Endothelial cell of umbilical vein (primary cell): ENCODE results near the gene TMEM185A. TPM values are rescaled to one million over a fixed set of nuclear protein-coding genes. Genes with fewer than 3 reads are reported as not detected.
A peak's percentile ranks its signal among the peaks of the same experiment; 100 is the strongest.

Source experiments
- BruUV-seq: library from RNA; stranded (reverse); fragments of 400-500 nt; replicated peaks from 2 replicates; lab custom pipeline; 2021; lab: Mats Ljungman, UMichigan
- CTCF ChIA-PET: fragments of 300-600, 350-600 bp; sonication (Branson Sonifier 250); formaldehyde crosslinking; loops from one replicate; lab custom pipeline; 2021; ENCODE audit warnings: antibody characterized with exemption, inconsistent platforms; lab: Charles Lee
- POLR2A ChIA-PET: fragments of 300-600, 350-600 bp; sonication (Branson Sonifier 250); formaldehyde crosslinking; loops from one replicate; lab custom pipeline; 2021; ENCODE audit warnings: antibody characterized with exemption, inconsistent platforms; lab: Charles Lee
- DNase-seq: peaks from one replicate; pipeline ENCODE4 v3.0.0-alpha.2; 2011; ENCODE audit warnings: low read depth, low spot score
- FAIRE-seq: peaks from 2 replicates; lab custom pipeline; 2011; peaks lifted over from hg19 to GRCh38; lab: Jason Lieb, UNC
- H2AFZ ChIP-seq: 2 replicates; pipeline ENCODE4 v1.6.0; 2012; ENCODE audit warnings: low read depth, low read length, control low read depth, inconsistent platforms
- H3K27ac ChIP-seq: 2 replicates; pipeline ENCODE4 v1.5.1; 2011; ENCODE audit warnings: low read depth, mild to moderate bottlenecking, control low read depth, low read length, moderate library complexity; ENCODE audit not compliant: insufficient read depth
- H3K27me3 ChIP-seq, 2 experiments: 2 replicates each; pipeline versions ENCODE4 v1.6.0 to v1.6.1; 2011; ENCODE audit warnings: low read length in 2 of 2, mixed read lengths in 1 of 2; ENCODE audit not compliant: control insufficient read depth in 2 of 2, insufficient read depth in 2 of 2
- H3K36me3 ChIP-seq, 2 experiments: 2 replicates in 1 of 2; 3 replicates in 1 of 2; pipeline ENCODE4 v1.5.1; 2011; ENCODE audit warnings: low read length in 2 of 2, mild to moderate bottlenecking in 1 of 2, moderate library complexity in 1 of 2; ENCODE audit not compliant: control insufficient read depth in 2 of 2, insufficient read depth in 2 of 2; ENCODE audit errors: extremely low read depth in 1 of 2
- H3K4me1 ChIP-seq: 3 replicates; pipeline ENCODE4 v1.5.1; 2011; ENCODE audit warnings: mild to moderate bottlenecking, low read length; ENCODE audit not compliant: control insufficient read depth, insufficient read depth; ENCODE audit errors: extremely low read depth
- H3K4me2 ChIP-seq: 2 replicates; pipeline ENCODE4 v1.6.1; 2011; ENCODE audit warnings: low read length, control low read depth, mixed read lengths; ENCODE audit not compliant: insufficient read depth
- H3K4me3 ChIP-seq, 3 experiments: fragments of 200-600 bp in 1 of 3; sonication (generic), shearing (Covaris generic) in 1 of 3; replicated peaks in 1 of 3; 2 replicates each; pipeline ENCODE4 v1.5.1; 2011 to 2016; ENCODE audit warnings: control low read depth in 3 of 3, low read length in 3 of 3, mild to moderate bottlenecking in 2 of 3, inconsistent platforms in 1 of 3, low read depth in 1 of 3, moderate library complexity in 1 of 3; ENCODE audit not compliant: insufficient read depth in 1 of 3
- H3K79me2 ChIP-seq: 2 replicates; pipeline ENCODE4 v1.6.0; 2012; ENCODE audit warnings: low read length, inconsistent platforms; ENCODE audit not compliant: control insufficient read depth, insufficient read depth
- H3K9ac ChIP-seq: replicated peaks from 2 replicates; pipeline ENCODE3; 2011; ENCODE audit warnings: low read length, control low read depth; ENCODE audit not compliant: insufficient read depth; ENCODE audit errors: extremely low read depth
- H3K9me1 ChIP-seq: replicated peaks from 3 replicates; pipeline ENCODE4 v1.6.0; 2011; ENCODE audit warnings: mild to moderate bottlenecking, low read length; ENCODE audit not compliant: control insufficient read depth, insufficient read depth; ENCODE audit errors: extremely low read depth
- H3K9me3 ChIP-seq: replicated peaks from 2 replicates; pipeline ENCODE4 v1.5.1; 2012; ENCODE audit warnings: low read length, inconsistent platforms; ENCODE audit not compliant: control insufficient read depth, insufficient read depth
- H4K20me1 ChIP-seq: replicated peaks from 2 replicates; pipeline ENCODE3; 2011; ENCODE audit warnings: mild to moderate bottlenecking, low read length; ENCODE audit not compliant: control insufficient read depth, insufficient read depth; ENCODE audit errors: extremely low read depth
- CTCF ChIP-seq, 2 donors: IDR thresholded peaks; 1 replicate in 1 of 2; 2 replicates in 1 of 2; pipeline ENCODE4 v1.5.1; 2011; ENCODE audit warnings: low read length in 2 of 2, mild to moderate bottlenecking in 2 of 2, moderate library complexity in 2 of 2, control low read depth in 1 of 2, inconsistent platforms in 1 of 2, low read depth in 1 of 2; ENCODE audit not compliant: insufficient read depth in 1 of 2; ENCODE audit errors: extremely low read depth in 1 of 2
- EZH2 ChIP-seq: IDR thresholded peaks from 2 replicates; pipeline ENCODE4 v1.6.1; 2012; ENCODE audit warnings: borderline replicate concordance, low read depth, mild to moderate bottlenecking, moderate library complexity, low read length, inconsistent platforms; ENCODE audit not compliant: severe bottlenecking
- FOS ChIP-seq: IDR thresholded peaks from 2 replicates; pipeline ENCODE4 v1.6.1; 2011; ENCODE audit warnings: mild to moderate bottlenecking, low read length, moderate library complexity, borderline replicate concordance; ENCODE audit not compliant: insufficient read depth
- GATA2 ChIP-seq: IDR thresholded peaks from 2 replicates; pipeline ENCODE4 v1.7.0; 2011; ENCODE audit warnings: low read depth, mild to moderate bottlenecking, moderate library complexity, mixed read lengths, low read length; ENCODE audit not compliant: insufficient read length, insufficient read depth
- JUN ChIP-seq: IDR thresholded peaks from 2 replicates; pipeline ENCODE4 v1.6.1; 2011; ENCODE audit warnings: borderline replicate concordance, low read depth; ENCODE audit not compliant: insufficient read length, insufficient read depth
- MAX ChIP-seq: IDR thresholded peaks from 2 replicates; pipeline ENCODE4 v1.6.1; 2011; ENCODE audit not compliant: insufficient read depth, insufficient read length
- MYC ChIP-seq: IDR thresholded peaks from one replicate; pipeline ENCODE4 v1.6.1; 2011; ENCODE audit warnings: mild to moderate bottlenecking, low read depth, low read length
- POLR2A ChIP-seq: IDR thresholded peaks from 2 replicates; pipeline ENCODE4 v1.6.1; 2012; ENCODE audit warnings: low read depth, mild to moderate bottlenecking, control low read depth, low read length
- POLR2AphosphoS5 ChIP-seq: IDR thresholded peaks from 2 replicates; pipeline ENCODE4 v1.6.1; 2012; ENCODE audit warnings: low read depth, mild to moderate bottlenecking, control low read depth, low read length, moderate library complexity; ENCODE audit not compliant: insufficient read depth
- dilution Hi-C: fragments of 300-500 bp; cut with MboI; formaldehyde crosslinking; loops from one replicate; pipeline ENCODE4 v1.15.0; 2019; ENCODE audit warnings: low sequenced_read_pairs; ENCODE audit not compliant: extremely low pct_ligation_motif_present
- intact Hi-C: fragments of 100-400 bp; cut with micrococcal nuclease; formaldehyde crosslinking; loops from one replicate; pipeline ENCODE4 v1.10.0; 2022
- polyA plus RNA-seq, 4 experiments: library from polyadenylated mRNA; depleted of rRNA in 3 of 4; stranded (reverse) in 3 of 4; unstranded in 1 of 4; fragments of >200 nt; gene quantifications; 2 replicates each; pipeline versions ENCODE4 v1.2.1 to v1.2.3, GENCODE V29; 2011 to 2012; ENCODE audit warnings: missing spikeins in 1 of 4
- total RNA-seq: library from RNA; stranded (reverse); gene quantifications from 2 replicates; pipeline ENCODE4 v1.2.3, GENCODE V29; 2021

Gene TMEM185A
- total and polyA plus RNA-seq, 2 donors (not counting 3 experiments of a cell fraction or from before 2014, with no cell fraction given), result 16.9 to 29.7 TPM

GRCh38 chrX:149630681-149631233, 835 bp downstream of the TMEM185A start:
- H3K36me3 ChIP-seq, result no peaks in the 10 kb centered on the region
- H2AFZ ChIP-seq, result peak overlapping the region; percentile 14
- peaks cover 7% of the 10 kb centered on the region for H3K79me2 ChIP-seq
- H3K27ac ChIP-seq, result no peak overlapping the region
- H3K9me1 ChIP-seq, result no peaks in the 10 kb centered on the region
- H3K4me3 ChIP-seq, result peak overlapping the region; percentile 13 to 78 (median 61)
- peak overlapping the region; percentile 85 for H3K4me2 ChIP-seq
- no peaks in the 10 kb centered on the region for H4K20me1 ChIP-seq
- FAIRE-seq (peak; percentile 79), DNase-seq (peak; percentile 58)
- TF ChIP-seq MAX (no peak), CTCF (IDR thresholded peaks at IDR 0.05; ENCODE audit: extremely low read depth in 1 of 2, insufficient read depth in 1 of 2, low read depth in 1 of 2, low read length in 2 of 2) (peak in 1 of 2 donors; percentile 7)
- no peaks in the 10 kb centered on the region for H3K4me1 ChIP-seq
- POLR2A ChIA-PET, result no interaction called here
- dilution Hi-C loops (no loop called here), intact Hi-C loops (no loop called here)
- H3K9ac ChIP-seq, result peak overlapping the region; percentile 45
- no peaks in the 10 kb centered on the region for H3K9me3 ChIP-seq
- TSS peak; percentile 14 for BruUV-seq
- CTCF ChIA-PET, result interaction anchor here (0.6 kb wide), 1 partner anchor 118 kb away, joined by 3 read pairs; no protein-coding TSS in a partner anchor
- peaks cover 6 to 7% of the 10 kb centered on the region in 2 experiments for H3K27me3 ChIP-seq

GRCh38 chrX:149629730-149630387, 1.7 kb downstream of the TMEM185A start:
- no peak for FAIRE-seq
- H3K9ac ChIP-seq, result no peak overlapping the region

More at GRCh38 chrX:149629730-149630387, 1.7 kb downstream of the TMEM185A start:
- DNase-seq, result no peak
- Histone ChIP-seq H3K36me3 (no peaks in the 10 kb centered on the region), H3K79me2 (peaks cover 7% of the 10 kb centered on the region), H3K9me1 (no peaks in the 10 kb centered on the region), H2AFZ (no peak overlapping the region), H4K20me1 (no peaks in the 10 kb centered on the region), H3K27ac (no peak overlapping the region), H3K9me3 (no peaks in the 10 kb centered on the region), H3K4me3 (no peak overlapping the region), H3K4me1 (no peaks in the 10 kb centered on the region), H3K27me3 (peaks cover 4 to 7% of the 10 kb centered on the region in 2 experiments), H3K4me2 (no peak overlapping the region)
- dilution Hi-C loops (no loop called here), intact Hi-C loops (no loop called here)
- TF ChIP-seq EZH2, result no peak
- no peak for TF ChIP-seq GATA2
- TF ChIP-seq POLR2A, result no peak
- TF ChIP-seq MAX, result no peak
- no peak for TF ChIP-seq FOS
- TF ChIP-seq POLR2AphosphoS5, result no peak
- TF ChIP-seq JUN, result no peak
- TF ChIP-seq CTCF (IDR thresholded peaks at IDR 0.05; ENCODE audit: extremely low read depth in 1 of 2, insufficient read depth in 1 of 2, low read depth in 1 of 2, low read length in 2 of 2), result no peak
- TF ChIP-seq MYC, result no peak
- CTCF ChIA-PET, result no interaction called here
- BruUV-seq, result no TSS peak
- POLR2A ChIA-PET, result no interaction called here
